Nephron (organoid): ENCODE data around the gene MCUB.
"Not testable (repeated sequence)": the region's sequence is repeated elsewhere in the genome, so short reads cannot be mapped to it uniquely, and the experiment has no call there.

Experiments used
- H3K27ac Mint-ChIP-seq, 3 experiments: 2 replicates each; pipeline ENCODE4 v1.8.0; 2020; ENCODE audit warnings: mixed read lengths in 3 of 3, mild to moderate bottlenecking in 2 of 3, moderate library complexity in 1 of 3
- H3K27me3 Mint-ChIP-seq: 2 replicates; pipeline ENCODE4 v1.8.0; 2021; ENCODE audit warnings: low read depth, mild to moderate bottlenecking, moderate library complexity, mixed read lengths
- H3K36me3 Mint-ChIP-seq: 2 replicates; pipeline ENCODE4 v1.8.0; 2020; ENCODE audit warnings: low read depth, mixed read lengths
- H3K4me1 Mint-ChIP-seq: 2 replicates; pipeline ENCODE4 v1.8.0; 2020; ENCODE audit warnings: mixed read lengths
- H3K4me3 Mint-ChIP-seq, 3 experiments: 2 replicates each; pipeline ENCODE4 v1.8.0; 2020; ENCODE audit warnings: mild to moderate bottlenecking in 3 of 3, mixed read lengths in 3 of 3, moderate library complexity in 2 of 3
- H3K9me3 Mint-ChIP-seq: 2 replicates; pipeline ENCODE4 v1.8.0; 2020; ENCODE audit warnings: mixed read lengths
- CTCF ChIP-seq, 3 experiments: fragments of 200-600 bp; sonication (generic); IDR thresholded peaks; one replicate each; pipeline ENCODE4 v1.5.0; 2021; ENCODE audit warnings: antibody characterized with exemption in 3 of 3; ENCODE audit not compliant: unreplicated experiment in 3 of 3

MCUB gene

GRCh38 chr4:109574443-109574850 lies 14.4 kb downstream of the MCUB start:
- Mint-ChIP-seq H3K4me3 (no peak overlapping the region), H3K27ac (peak overlapping the region in 2 of 3 experiments; percentile 5 to 33), H3K9me3 (peaks cover 7% of the 10 kb centered on the region), H3K4me1 (peaks cover 6% of the 10 kb centered on the region), H3K36me3 (no peaks in the 10 kb centered on the region), H3K27me3 (no peaks in the 10 kb centered on the region)
- no peak for TF ChIP-seq CTCF (IDR thresholded peaks at IDR 0.05; ENCODE audit: unreplicated experiment in 3 of 3)

GRCh38 chr4:109574931-109575804 lies 15.1 kb downstream of the MCUB start:
- no peaks in the 10 kb centered on the region for H3K27me3 Mint-ChIP-seq
- H3K9me3 Mint-ChIP-seq: peaks cover 8% of the 10 kb centered on the region
- H3K27ac Mint-ChIP-seq: peak overlapping the region in 1 of 3 experiments; percentile 33
- no peak for TF ChIP-seq CTCF (IDR thresholded peaks at IDR 0.05; ENCODE audit: unreplicated experiment in 3 of 3)
- H3K36me3 Mint-ChIP-seq: no peaks in the 10 kb centered on the region
- H3K4me3 Mint-ChIP-seq: no peak overlapping the region
- peaks cover 6% of the 10 kb centered on the region for H3K4me1 Mint-ChIP-seq

- TF ChIP-seq CTCF (IDR thresholded peaks at IDR 0.05; ENCODE audit: unreplicated experiment in 3 of 3): no peak
- Mint-ChIP-seq H3K36me3 (peaks cover 4% of the 10 kb centered on the region), H3K4me3 (no peak overlapping the region), H3K27me3 (no peaks in the 10 kb centered on the region), H3K27ac (no peak overlapping the region), H3K4me1 (peaks cover 6% of the 10 kb centered on the region), H3K9me3 (peaks cover 14% of the 10 kb centered on the region)
Measured at GRCh38 chr4:109576462-109576861, 16.4 kb downstream of the MCUB start.

- Mint-ChIP-seq H3K4me3 (no peak overlapping the region), H3K27ac (no peak overlapping the region), H3K4me1 (peaks cover 6% of the 10 kb centered on the region), H3K9me3 (peaks cover 23% of the 10 kb centered on the region), H3K27me3 (no peaks in the 10 kb centered on the region), H3K36me3 (peaks cover 12% of the 10 kb centered on the region)
- no peak for TF ChIP-seq CTCF (IDR thresholded peaks at IDR 0.05; ENCODE audit: unreplicated experiment in 3 of 3)
Measured at GRCh38 chr4:109578846-109579245, 18.8 kb downstream of the MCUB start.

- H3K27me3 Mint-ChIP-seq, H3K27ac Mint-ChIP-seq, H3K4me3 Mint-ChIP-seq, H3K4me1 Mint-ChIP-seq: not testable (repeated sequence)
- peaks cover 12% of the 10 kb centered on the region for H3K36me3 Mint-ChIP-seq
- peaks cover 31% of the 10 kb centered on the region for H3K9me3 Mint-ChIP-seq
Measured at GRCh38 chr4:109579997-109580396, 20.0 kb downstream of the MCUB start.

GRCh38 chr4:109588176-109588575 lies 28.1 kb downstream of the MCUB start:
- Mint-ChIP-seq H3K36me3 (peaks cover 4% of the 10 kb centered on the region), H3K27ac (no peak overlapping the region), H3K27me3 (no peaks in the 10 kb centered on the region), H3K4me1 (no peaks in the 10 kb centered on the region), H3K4me3 (no peak overlapping the region), H3K9me3 (peaks cover 22% of the 10 kb centered on the region)
- no peak for TF ChIP-seq CTCF (IDR thresholded peaks at IDR 0.05; ENCODE audit: unreplicated experiment in 3 of 3)
